GM21529 (cell line): Measurements from ENCODE around the gene GSK3B.

Source experiments
- ATAC-seq: cut with Tn5 transposase; IDR thresholded peaks from one replicate; pipeline ENCODE4 v1.9.1; 2021; ENCODE audit not compliant: unreplicated experiment

GSK3B gene

DNA sequence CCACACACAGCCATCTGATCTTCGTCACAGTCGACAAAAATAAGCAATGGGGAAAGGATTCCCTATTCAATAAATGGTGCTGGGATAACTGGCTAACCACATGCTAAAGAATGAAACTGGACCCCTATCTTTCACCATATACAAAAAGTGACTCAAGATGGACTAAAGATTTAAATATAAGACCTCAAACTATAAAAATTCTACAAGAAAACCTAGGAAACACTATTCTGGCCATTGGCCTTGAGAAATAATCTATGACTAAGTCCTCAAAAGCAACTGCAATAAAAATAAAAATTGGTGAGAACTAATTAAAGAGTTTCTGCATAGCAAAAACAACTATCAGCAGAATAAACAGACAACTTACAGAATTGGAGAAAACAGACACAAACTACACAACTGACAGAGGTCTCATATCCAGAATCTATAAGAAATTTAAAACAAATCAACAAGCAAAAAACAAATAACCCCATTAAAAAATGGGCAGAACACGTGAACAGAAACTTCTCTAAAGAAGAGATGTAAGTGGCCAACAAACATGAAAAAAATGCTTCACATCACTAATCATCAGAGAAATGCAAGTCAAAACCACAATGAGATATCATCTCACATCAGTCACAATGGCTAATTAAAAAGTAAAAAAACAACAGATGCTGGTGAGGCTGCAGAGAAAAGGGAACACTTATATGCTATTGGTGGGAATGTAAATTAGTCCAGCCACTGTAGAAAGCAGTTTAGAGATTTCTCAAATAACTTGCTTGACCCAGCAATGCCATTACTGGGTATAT is 208.3 kb downstream of the GSK3B start:
- ATAC-seq = no peak

DNA sequence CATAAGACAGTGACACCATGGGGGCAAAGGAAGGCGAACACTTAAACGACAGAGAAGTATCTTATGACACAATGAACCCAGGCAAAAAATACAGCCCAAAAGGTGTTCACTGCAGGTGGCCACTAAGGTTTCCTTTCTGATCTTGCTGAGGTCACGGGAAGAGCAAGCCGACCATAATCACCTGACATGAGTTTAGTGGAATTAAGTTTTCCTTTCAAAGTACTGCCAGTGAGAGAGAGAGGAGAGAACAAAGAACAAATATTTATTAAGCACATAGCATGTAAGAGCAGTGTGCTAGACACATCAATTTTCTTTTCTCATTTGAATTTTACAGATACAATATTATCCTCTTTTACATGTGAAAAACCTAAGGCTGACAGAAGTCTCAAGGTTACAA is 210.1 kb downstream of the GSK3B start:
- no peak for ATAC-seq

DNA sequence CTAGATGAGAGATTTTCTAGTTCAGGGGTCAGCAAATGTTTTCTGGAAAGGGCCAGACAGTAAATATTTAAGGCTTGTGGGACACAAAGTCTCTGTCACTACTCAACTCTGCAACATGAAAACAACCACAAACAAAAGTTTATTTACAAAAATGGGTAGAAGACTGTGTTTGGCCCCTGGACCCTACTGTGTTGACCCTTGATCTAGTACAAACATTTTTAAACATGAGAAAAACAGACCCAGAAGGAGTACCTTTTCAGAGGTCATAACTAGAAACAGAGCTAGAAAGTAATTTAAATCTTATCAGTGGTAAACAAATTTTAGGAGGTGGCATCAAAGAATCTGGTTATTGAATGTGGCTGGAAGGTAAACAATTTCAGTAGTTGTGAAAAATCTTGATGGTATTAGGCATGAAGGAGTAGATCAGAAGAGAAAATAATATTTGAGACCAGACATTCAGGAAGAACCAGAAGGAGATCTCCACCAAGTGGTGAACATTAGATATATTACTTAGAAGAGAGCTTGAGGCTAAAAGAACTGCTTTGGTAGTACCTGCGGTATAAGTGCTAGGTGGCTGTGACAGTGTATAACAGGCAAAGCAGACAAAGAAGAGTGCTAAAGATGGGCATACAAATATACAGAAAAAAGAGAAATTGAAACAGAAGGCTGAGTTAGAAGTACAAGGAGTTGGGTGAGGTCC is 210.6 kb downstream of the GSK3B start:
- no peak for ATAC-seq

DNA sequence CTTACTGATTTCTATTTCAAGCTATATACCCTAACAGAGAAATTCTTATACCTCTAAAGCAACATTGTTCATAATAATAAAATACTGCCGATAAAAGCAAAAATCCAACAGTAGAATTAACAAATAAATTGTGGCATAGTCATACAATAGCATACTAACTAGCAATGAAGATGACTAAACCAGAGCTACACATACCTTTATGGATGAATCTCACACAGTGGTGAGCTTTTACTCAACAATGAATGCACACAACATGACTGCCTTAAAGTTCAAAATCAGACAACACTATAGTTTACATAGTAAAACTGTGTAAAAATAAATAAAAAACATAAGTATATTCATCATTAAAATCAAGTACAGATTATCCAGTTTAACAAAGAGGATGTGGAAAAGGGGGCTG is 213.3 kb downstream of the GSK3B start:
- ATAC-seq = no peak

DNA sequence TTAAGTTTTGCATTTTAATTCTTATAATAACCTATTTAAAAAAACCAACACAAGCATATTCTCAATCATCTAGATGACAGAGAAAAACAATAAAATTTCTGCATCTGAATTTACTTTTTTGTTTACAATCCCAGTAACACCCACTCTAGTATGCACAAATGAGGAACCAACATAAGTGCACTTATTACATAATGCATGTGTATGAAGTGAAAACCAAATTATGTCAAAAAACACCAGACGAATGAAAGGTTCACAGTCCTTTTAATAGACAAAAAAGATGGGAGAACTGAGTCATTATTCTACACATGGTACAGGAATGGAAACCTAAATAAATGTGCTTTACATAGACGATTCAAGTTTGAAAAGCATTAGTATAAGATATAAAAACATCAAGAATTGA is 220.6 kb downstream of the GSK3B start:
- no peak for ATAC-seq

DNA sequence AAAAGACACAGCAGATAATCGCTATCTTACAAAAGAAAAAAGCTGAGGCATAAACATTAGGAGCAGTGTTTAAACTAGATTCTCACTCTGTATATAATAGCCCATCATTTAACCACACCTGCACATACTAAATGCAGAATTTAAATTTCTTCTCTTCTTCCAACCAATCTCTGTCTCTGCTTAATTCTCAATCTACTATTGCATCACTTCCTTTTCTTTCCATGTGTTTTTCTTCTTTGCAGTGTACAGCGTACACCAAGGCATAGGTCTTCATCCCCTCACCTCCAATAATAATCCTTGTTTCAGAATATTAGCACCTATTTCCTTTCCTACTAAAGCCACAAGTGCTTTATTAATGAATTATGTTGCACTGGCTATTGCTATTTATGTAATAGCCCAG is 221.5 kb downstream of the GSK3B start:
- no peak for ATAC-seq

DNA sequence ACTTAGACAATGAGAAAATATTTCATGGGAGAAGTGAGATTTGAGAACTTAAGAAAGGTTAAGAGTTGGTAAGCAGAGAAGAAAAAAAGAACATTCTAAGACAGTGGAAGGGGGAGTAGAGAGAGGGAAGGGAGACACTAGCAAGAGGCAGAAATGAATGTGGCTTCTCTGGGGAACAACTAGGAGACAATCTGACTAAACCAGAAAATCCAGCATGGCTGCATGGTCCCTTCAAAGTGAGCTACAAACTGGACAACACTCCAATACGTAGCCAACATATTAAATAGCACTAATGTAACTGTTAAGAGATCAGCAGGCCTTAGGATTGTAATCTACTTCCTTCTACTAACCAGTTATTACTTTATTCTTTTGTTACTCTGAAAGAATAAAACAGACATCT is 222.7 kb downstream of the GSK3B start:
- ATAC-seq = no peak

DNA sequence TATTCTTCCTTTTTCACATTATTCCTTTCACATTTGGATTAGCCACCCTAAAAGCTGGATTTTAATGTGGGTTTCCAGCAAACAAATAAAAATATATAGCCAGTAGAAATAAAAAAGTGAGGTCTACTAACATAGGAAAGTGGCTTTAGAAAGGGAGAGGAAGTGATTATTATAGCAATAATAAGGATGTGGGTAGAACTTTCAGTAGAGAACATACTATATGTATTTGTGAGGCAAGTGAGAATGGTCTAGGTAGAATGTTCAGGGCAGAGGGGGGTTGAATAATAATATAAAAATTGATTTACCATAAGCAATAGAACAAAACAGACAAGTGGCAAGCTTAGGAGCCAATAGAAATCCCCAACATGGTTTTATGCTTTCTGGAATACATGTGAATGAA is 223.7 kb downstream of the GSK3B start:
- ATAC-seq = no peak

DNA sequence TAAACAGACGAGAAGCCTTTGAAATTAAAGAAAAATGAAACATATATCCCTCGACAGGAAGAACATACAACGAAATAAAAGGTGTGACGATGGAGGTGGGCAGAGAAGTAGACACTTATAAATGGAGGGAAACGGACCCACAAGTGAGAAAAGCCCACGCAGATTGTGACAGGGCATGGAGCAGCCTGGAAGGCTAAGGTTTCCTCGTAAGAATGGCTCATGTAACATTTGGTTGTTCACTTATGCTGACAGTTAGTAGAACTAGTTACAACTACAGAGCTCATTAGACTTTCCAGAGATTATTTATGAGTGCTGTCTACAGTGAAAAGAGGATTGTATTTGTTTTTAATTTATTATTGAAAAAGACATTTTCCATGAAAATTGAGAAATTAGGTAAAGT is 229.8 kb downstream of the GSK3B start:
- ATAC-seq = no peak

DNA sequence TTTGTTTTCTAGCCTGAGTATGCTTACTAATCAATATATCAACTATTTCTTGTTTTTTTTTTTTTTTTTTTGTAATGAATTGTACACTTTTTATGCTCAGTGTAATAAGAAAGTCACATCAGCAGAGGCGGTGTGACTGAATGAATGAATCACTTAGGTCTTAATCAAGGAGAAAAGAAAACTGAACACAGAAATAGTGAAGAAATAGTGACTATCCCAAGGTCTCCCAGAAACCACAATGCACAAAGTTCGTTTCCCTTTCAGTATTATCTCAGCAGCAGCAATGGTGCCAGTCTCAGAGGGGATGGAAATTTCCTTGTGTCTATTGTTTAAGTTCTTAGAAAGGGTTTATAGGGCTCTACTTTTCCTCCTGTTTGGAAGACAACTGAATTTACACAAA is 231.6 kb downstream of the GSK3B start:
- no peak for ATAC-seq

DNA sequence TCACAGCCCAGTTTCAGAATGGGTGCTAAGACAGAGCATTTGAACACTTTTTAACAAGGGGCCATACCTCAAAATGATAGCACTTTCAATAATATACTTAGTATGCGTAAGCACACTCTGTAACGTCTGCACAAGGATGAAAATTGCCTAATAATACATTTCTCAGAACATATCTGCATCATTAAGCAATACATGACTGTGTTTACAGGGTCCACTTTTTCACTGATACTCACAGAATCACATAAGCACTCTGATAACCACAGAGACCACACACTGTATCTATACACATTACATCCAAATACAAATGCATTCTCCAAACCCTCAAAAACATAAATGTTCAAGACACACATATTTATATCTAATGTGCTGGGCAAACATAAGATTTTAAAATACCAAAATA is 232.6 kb downstream of the GSK3B start:
- ATAC-seq = no peak

DNA sequence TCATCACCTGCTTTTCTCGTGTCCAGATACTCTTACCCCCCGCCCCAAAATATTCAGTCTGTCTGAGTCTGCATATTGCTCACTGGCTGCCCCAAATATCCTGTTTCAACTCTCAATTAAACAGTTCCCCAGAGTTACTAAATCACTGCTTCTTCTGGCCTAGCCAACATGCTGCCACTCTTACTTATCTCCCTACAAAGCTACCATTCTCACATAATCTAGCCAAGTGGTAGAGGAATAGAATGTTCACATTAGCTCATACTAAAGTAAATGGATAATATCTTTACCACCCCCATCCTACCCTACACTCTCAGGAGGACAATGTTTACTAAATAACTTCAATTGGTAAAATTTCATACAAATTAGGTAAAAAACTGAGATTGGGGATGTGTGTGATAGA is 234.5 kb downstream of the GSK3B start:
- no peak for ATAC-seq

DNA sequence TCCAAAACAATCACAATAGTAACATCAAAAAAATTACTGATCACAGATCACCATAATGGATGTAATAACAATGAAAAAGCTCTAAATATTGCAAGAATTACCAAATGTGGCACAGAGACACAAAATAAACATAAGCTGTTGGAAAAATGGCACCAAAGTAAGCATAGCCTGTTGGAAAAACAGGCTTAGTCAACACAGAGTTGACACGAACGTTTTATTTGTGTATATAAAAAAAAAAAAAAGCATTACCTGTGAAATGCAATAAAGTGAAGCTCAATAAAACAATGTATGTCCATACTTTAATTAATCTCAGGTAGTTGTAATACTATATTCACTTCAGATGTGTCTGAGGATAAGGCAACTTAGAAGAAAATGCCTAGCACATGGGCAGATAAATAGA is 235.3 kb downstream of the GSK3B start:
- no peak for ATAC-seq

DNA sequence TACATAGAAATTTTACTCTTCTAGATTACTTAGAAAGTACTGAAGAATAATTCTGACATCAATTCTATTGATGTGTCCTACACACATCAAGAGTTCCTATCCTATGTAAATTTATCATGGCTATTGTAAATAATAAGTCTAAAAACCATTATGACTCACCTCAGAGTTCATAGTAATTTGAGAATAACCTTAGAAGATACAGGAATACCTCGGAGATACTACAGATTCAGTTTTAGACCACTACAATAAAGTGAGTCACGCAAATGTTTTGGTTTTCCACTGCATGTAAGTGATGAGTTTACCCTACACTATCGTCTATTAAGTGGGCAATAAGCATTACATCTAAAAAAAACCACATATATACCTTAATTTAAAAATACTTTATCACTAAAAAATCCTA is 237.6 kb downstream of the GSK3B start:
- no peak for ATAC-seq

DNA sequence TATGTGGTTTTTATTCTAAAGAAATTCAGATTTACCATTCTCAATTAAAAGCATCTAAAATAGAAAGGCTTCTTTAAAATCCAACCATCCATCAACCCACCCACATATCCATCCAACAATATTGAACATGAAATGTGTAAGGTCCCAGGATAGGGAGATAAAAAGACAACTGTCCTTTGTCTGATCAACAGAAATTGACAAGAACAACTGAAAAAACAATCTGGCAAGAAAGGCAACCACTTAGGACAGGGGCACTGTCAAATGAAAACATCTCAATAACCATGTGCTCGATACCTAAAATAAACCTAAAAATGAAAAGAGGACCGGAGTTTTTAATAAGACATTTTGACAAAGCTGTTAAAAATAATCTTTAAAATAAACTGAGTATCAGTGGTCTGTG is 245.1 kb downstream of the GSK3B start:
- no peak for ATAC-seq

DNA sequence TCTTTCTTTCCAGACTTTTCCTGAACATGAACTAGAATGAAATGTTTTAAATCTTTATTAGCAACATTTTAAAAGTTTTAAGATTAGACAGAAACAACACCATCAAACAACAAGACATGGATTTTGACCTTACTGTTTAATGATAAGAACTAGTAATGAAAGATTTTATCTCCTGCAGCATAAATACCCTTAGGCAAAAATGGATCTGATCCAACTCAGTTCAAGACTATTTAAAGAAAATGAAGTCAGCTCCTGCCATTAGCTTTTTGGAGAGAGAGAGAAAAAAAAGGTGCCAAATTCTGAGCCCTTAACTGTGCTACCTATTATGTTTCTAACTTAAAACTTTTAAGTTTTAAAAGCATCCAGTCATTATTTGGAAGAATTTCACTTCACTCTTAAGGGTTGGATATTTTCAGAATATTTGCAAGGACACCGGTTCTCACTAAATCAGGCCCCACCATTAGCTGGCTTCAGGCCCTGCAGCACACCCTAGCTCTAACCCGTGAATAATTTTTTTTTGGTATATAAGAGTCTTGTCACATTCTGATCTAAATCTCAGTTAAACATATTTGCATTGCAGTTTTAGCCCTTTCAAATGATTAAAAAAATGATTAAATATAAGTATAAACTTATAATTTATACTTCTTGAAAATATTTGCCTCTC is 252.3 kb downstream of the GSK3B start:
- ATAC-seq = no peak

DNA sequence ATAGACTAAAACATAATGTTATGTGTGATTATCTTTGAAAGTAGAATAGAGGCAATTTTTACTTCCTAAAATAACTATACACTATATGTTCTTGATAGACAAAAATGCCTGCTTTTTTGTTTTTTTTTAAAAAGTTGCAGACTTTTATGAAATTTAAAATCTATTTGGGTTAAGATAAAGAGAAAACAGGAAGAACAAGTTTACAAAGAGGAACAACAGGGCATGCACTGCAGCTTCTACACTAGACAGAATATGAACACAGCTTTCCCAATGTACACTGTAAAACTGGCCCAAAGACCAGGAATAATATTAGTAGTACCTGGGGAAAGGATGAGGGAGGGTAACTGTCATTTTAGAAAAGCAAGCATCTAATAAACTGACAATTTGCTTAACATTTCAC is 258.7 kb downstream of the GSK3B start:
- ATAC-seq = no peak

DNA sequence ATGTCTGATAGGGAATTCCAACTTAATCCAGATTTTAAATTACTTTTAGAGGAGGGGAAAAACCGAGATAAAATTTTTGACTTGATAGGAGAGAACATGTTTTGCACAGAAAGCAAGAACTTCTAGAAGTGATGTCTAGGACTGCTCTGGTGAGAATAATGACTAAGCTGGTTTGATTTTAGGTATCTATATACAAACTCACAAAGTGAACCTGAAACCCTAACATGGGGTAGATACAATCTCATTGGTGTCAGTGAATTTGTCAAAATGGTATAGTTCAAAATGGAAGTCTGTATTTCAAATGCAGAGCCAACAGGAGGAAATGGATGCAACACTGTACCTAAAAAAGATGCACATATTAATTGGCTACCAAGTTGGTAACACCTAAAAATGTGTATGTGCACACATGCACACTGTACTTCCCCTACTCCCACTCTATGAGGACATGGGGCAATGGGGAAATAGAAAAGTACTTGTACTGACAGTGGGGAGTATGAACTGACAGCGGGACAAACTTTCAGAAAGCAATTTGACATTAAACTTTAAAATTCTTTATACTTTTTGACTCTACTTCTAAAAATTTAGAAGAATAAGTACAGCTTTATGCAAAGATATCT is 259.4 kb downstream of the GSK3B start:
- ATAC-seq = no peak

DNA sequence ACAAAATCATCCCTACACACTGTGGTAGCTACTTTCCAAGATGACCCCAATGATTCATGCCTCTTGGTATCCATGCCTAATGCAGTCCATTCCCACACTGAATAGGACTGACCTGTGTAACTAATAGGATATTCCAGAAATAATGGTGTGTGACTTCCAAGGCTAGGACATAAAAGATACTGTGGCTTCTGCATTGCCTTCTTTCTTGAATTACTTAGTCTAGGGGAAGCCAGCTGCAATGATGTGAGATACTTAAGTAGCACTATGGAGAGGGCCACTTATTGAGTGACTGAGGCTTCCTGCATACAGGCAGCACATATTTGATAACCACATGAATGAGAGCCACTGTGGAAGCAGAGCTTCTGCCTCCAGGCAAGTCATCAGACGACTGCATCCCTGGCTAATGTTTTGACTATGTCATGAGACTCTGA is 262.3 kb downstream of the GSK3B start:
- no peak for ATAC-seq

DNA sequence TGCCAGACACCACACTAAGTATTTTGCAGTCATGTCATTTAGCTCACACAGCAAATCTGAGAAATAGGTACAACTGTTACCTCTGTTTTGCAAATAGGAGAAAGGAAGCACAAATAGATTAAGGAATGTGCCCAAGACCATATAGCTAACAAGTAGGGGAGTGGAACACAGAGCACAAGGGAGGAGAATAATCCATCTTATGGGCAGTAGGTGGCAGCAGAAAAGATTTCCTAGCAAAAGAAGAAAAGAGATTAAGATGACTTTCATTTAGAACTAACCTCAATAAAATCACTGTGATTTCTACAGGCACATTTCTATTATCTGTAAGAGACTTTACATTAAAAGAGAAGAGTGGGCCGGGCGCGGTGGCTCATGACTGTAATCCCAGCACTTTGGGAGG is 263.2 kb downstream of the GSK3B start:
- ATAC-seq = no peak

DNA sequence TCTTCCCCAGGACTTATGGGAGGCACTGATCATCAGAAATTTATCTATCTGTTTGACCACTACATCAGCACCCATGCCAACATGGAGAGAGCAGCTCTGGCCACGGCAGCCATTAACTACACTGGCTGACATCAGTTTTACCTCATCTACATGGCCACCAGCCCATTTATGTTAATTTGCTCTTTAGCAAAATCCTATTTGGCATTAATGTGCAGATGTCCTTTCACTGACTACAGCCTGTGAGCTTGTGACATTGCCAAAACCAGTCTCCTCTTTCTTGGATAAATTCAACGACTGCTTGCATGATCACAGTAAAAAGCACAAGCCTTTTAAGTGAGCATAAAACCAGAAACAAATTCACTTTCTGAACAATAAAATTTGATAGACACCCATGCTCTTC is 264.8 kb downstream of the GSK3B start:
- ATAC-seq = no peak
